ENCODE results near the gene RACGAP1.
"Not testable (repeated sequence)": the region's sequence is repeated elsewhere in the genome, so short reads cannot be mapped to it uniquely, and the experiment has no call there.

RACGAP1 gene

DNA sequence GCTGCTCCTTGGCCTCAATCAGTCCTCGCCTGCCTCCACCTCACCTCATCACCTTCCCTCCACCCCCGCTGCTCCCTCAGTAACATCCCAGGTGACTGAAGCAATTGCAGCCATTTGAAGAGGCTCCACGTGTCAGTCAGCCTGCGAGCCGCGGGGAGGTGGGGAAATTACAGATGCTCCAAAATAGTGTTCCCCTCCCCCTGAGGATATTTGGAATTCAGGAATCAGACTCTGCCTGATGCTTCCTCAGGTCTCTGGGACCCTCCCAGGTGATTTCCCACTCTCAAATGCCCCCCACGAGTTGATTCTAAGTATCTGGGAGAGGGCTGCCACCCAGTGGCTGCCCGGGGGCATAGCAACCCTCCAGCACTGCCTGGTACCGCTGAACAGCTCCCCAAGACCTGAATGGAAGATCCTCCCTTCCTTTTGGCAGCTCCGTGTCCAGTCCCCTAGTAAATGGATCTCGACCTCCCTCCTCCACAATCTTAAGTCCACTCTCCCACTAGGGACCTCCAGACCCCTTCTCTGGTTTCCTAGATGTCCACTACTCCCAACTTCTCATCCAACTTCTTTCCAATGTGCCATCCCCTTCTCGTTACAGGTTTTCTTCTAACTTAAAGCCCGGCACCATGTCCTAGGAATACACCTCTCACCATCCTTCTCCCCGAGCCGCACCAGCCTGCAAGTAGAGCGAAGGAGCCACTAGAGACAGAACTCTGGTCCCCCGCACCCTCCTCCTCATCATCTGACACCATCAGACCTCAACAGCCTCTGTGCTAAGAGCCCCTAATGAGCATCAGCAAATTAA is 30.7 kb upstream of the RACGAP1 start:
- peak; percentile 30 for DNase-seq

DNA sequence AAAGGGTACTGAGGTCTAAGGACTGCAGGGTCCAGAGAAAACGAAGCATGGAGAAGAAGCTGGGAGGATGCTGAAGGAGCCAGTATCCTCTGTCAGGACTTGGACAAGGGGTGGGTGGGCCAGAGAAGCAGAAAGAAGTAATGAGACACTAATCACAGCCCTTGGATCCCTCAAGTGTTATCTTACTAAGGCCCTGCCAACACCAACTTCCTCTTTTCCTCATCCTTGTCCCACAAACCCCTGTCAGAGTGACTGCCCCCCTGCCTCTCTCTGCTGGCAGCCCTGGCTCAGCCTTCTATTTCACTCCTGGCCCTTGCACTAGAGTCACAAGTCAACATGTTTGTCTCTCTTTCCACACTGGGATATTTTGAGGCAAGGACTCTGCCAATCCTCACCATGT is 28.3 kb upstream of the RACGAP1 start:
- no peak for DNase-seq

DNA sequence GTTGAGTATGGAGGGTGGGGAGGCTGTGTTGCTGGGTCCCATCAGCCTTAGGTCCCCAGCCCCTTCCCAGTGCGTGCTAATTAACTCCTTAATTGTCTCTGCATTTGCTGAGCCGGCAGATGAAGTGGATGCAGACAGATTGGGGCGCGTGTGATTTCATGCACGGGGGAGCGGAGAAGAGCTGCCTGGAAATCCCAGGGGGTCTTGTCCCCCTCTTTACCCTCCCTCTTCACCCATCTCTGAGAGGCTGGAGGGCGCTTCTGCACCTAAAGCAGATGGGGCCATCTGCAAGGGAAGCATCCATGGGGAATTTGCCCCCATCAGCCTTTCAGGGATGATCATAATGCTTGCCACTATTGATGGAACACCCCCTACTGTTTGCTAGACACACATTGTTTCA is 27.7 kb upstream of the RACGAP1 start:
- DNase-seq: peak; percentile 60

DNA sequence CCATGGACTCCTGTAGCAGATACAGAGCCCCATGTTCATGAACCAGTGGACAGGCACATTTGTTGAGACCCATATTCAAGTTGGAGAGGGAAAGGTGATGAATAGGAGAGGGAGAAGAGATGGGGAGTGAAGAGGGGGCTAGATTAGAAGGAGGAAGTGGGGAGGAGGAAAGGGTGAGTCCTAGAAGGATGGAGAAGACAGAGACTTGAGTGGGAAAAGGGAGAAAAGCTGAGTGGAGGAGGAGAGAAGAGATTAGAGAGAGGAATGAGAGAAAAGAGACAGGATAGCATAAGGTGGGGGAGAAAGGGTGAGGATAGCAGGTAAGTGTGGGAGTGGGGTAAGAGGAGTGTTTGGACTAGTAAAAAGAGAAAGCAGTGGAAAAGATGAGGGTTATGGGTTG is 27.2 kb upstream of the RACGAP1 start:
- DNase-seq: no peak

DNA sequence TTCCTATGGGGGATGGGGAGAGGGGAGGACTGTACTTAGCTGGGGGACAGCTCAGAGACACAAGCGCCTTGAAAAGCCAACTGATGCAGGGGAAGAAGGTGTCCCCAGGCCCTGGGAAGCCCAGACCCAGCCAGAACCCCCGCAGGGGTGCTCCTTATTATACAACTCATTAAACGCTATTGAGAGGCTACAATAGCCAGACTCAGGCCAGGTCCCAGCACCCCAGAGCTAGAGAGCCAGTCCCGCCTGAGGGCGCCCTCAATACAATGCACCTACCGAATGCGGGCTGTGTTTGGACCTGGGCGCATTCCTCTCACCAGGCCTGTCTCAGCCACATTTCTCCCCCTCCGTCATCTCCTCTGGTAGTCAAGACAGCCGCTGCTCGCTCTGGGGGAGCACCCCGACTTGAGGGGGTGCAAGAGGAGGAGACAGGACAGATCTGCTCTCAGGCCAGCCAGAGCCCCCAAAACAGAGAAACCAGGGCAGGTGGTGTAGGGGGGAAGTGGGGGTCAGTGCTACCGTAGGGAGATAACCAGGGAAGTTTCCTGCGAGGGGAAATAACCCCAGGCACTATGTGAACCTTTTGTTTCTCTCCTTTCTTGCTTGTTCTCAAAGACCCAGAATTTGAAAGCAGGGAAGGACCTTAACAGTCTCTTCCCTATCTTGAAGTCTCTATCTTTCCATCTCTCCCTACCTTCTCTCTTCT is 26.0 kb upstream of the RACGAP1 start:
- DNase-seq: no peak

DNA sequence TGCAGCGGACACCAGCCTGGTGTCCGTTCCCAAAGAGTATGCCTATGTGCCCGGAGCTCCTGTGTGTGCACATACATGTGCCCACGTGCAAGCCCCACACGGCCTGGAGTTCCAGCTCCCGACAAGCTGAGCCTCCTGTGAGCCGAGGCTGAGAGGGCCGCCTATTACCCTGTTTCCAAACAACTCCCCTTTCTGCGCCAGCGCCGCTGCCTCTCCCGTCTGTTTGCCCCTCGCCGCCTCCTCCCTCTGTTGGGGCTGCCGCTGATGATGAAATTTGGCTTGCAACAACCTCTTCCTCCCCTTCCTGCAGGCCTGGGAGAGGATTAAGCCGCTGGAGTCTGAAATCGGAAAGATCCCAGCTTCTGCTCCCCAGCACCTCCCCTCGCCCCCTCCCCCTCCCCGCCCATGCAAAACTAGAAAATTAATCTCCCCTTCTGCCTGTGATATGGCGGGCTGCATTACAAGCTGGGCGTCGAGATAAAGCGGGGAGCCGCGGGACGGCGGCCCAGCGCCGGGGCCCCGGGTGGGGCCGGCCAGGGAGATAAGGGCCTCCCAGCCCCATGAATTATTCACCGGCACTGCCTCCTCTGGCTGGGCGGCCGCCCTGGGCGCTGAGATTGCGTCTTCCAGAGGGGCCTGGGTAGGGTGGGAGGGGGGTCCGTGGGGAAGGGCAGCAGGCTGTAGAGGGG is 25.3 kb upstream of the RACGAP1 start:
- peak; percentile 69 for DNase-seq

DNA sequence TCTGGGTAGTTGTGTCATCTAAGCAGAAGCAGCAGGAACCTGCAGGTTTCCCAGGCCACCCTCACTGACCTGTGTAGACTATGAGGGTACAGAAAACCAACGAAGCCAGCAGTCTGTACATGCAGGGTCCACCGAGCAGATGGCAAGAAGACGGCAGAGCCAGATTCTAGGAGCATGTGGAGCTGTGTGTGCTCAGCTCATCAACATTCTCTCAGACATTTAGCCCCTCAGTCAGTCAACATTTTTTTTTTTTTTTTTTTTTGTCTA is 24.8 kb upstream of the RACGAP1 start:
- DNase-seq: no peak

DNA sequence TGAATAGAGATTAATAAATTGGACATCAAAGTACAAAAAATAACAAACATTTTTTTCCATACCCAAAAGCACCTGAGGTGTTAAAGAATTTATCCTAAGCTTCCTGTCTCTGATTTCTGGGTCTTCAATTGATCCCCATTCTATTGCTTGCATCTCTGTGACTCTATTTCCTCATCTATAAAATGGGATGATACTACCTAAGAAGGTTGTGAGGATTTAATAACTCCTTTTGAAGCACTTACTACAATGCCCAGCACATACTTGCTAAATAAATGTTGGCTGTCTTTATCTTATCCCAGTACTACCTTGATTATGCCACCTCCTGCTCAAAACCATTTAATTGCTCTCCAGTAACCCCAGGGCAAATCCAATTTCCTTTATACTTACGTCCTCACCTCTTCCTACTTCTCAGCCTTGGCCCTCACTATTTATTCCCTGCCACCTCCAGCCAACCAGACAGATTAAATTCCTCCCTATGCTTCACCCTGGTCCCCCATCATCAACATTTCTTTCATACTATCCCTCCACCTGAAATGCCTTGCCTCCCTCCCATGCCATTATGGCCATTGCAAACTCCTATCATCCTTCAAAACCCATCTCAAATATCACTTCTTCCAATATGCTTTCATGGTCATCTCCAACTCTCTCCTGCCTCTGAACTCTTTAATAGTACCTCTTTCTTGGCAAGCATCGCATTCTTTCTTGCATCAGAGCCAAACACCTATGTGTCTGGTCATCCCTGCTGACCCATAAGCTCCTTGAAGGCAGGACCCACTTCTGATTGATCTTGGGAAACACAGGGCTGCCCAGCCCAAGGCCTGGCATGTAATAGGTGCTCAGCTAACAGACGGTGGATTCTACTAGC is 24.2 kb upstream of the RACGAP1 start:
- no peak for DNase-seq

DNA sequence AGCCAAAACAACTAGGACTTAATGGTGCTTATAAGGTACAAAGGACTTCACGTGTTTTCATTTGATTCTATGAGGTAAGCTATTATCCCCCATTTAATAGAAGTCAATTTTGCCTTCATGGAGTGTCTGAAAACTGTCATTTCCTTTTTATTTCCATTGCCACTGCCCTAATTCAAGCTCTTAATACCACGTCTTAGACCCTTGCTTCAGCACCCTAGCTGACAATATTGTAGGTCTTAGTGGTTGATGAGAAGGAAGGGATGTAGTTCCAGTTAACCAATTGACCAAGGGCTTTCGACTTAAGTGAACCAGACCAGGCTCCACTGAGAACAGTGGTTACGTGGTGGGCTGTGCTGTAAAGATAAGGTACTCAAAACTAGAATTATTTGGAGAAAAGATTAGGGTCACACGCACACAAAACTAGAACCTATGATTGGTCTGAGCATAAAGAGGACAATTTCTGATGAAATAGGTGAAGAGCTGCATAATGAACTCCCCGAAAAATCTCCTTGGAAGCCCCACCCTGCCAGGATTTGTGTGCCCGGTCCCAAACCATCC is 22.5 kb upstream of the RACGAP1 start:
- no peak for DNase-seq

DNA sequence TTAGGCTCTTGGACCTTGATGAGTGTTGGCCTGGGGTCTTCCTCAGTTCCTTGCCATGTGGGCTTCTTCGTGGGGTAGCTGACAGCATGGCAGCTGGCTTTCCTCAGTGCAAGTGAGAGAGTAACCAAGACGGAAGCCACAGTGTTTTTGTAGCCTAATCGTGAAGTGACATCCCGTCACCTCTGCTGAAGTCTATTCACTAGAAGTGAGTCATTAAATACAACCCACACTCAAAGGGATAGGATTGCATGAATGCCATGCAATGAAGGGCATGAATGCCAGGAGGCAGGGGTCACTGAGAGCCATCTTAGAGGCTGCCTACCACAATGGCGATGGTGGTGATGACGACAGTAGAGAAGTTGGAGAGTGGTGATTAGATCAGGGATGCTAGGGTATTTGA is 18.6 kb upstream of the RACGAP1 start:
- no peak for DNase-seq

DNA sequence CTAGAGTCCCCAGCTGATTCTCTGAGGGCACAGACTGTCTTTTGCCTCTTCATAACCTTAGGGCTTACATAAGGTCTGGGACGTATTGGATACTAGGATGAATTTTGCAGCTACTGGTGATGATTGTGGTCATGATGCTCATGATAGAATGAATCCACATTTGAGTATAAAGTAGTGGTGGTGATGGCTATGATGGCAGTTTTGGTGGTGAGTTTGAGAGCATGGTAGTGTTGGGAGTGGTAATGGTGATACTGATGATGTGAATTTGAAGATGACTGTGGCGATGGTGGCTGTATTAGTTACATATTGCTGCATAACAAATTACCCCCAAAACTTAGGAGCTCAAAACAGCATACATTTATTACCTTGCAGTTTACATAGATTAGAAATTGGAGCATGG is 18.0 kb upstream of the RACGAP1 start:
- DNase-seq: no peak

DNA sequence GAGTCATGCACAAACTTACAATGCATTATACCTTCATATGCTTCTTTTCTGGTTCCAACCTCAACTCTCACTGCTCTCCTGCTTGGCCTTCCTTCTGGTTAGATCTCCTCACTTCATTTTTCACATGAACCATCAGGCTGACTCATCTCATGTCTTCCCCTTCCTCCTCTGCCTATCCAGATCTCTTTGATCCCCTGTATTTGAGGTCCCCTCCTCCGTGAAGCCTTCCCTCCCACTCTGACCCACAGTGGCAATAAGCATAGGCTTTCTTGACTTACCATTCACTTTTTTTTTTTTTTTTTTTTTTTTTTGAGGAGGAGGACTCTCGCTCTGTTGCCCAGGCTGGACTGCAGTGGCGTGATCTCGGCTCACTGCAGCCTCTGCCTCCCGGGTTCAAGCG is 17.4 kb upstream of the RACGAP1 start:
- DNase-seq: no peak

DNA sequence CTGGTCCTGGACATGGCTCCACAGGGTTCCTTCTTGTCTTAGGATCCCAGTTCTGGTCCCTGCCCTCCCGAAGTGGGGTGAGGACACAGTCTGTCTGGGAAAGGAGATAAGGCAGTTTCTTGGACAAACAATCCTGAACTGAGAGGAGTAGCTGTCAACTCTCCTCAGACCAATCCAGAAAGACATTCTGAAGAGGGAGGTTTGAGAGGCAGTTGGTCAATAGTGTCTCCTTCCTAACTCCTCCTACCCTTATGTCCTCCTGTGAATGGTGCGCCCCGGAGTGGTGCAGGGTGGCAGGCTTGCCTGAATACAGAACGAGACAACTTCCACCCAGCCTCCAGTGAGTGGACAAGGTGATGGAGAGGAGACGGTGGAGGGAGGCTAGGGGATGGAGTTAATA is 16.7 kb upstream of the RACGAP1 start:
- DNase-seq: no peak

DNA sequence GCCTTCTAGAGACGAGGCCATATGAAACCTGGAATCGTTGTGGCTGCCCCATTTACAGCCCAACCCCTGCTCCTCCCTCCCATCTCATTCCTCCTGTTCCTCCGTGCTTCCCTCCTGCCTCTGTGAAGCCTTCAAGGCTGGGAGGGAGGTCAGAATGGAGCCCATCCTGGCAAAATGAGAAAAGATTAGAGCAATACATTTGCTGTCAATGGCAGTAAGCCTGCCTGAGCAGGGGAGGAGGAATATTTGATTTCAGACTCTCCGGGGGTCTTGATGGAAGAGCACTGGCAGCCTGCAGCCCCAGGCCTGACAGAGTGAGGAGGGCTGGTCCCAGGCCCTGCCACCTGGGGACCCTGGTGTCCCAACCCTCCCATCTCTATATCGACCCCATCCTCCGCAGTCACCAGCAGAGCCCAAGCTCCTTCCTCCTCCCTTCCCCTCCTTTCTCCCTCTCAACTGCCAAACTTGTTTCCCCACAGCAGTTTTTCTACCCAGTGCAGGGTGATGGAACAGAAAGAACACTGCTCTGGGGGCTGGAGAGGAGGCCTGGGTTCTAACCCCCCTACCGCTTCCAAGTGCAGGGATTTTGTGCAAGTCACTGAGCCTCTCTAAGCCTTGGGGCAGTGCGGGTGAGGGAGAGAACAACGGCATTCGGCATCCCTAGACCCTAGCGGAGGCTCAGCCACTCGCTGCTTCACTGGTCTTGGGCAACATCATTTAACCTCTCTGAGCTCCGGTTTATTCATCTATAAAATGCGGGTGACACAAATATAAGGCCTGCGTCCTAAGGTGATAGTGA is 16.0 kb upstream of the RACGAP1 start:
- no peak for DNase-seq

DNA sequence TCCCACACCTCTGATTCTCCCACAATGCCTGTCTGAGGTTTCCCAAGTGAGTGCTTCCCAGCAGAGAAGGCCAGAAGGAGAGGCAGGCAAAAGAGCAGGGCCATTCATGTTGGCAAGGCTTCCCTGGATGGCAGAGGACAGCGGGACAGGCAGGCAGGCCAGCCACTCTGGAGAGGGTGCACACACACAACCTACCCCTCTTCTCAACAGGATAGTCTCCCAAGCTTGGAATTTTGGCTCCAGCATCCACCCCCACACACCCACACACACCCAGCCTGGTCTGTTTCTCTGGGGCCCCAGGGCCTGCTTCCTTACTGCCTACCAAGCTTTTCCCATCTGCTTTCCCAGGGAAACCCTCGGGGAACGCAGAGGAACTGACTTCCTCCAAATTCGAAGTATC is 15.4 kb upstream of the RACGAP1 start:
- DNase-seq: no peak

DNA sequence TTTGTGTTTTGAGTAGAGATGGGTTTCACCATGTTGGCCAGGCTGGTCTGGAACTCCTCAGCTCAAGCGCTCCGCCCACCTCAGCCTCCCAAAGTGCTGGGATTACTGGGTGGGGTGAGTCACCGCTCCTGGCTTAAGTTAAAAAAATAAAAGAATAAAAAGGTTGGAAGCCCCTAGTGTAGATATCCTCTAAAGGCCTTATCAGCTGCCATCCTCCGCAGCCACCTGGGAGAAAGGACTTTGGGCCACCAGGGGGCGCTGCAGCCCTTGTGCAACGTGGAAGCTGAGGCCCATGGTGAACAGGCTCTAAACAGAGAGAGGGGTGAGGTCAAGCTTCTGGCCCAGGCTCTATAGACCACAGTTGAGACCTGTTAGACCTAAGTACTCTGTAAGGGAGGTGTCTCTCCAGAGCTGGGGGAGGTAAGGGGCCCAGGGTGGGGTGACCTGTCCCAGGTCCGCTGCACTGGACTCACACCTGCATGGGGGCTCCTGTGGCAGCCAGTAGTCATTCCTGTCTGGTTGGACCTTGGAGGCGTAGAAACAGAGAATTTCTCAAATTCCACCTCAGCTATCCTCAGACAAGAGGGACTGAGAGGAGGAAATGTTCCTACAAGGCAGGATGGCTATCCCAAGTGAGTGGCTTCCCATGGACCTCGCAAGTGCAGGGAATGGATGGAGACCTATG is 14.0 kb upstream of the RACGAP1 start:
- peak; percentile 67 for DNase-seq

DNA sequence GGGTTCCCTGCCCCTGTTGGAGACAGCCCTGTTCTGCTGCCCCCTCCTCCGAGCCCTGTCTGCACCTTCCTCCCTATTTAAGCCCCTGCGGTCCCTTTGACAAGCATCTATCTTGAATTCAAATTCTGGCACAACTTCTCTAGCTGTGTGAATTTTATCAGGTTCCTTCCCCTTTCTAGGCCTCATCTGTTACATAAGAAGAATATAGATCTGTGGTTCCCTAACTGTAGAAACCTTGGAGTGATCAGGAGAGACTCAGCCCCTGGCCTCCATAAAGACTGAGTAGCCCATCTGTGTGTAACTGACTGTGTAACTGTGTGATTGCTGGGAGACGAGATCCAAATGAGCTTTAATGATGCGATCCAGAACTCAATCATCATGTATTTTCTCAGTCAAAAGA is 13.0 kb upstream of the RACGAP1 start:
- no peak for DNase-seq

DNA sequence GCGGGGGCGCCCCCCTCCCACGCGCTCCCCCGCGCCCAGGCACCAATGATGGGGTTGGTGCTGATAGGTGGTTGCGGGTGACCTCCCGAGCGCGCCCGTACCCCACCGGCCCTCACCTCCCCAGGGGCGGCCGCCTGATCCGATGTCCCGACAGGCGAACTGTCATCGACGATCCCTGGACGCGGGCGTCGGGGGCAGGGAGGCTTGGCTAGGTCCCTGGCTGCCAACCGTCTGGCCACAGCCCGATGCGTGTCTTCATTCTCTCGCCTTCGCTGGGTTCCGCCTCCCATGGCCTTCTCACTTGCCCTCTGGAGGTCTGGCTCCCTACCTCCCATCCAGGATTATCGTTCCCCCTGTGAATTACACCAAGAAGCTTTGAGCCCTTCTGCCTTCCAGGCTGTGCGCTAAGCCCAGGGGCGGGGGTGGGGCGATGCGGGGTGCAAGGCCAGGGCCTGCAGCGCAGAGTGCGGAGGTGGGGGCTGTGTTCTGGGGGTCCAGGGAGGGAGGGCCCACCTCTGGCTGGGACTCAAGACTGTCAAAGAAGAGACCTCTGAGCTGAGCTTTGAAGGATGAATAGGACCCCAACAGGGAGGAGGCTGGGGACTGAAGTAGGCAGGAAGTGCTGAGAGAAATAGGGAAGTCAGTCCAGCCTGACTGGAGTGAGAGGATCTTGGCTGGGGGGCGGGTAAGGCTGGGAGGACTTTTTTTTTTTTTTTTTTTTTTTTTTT is 7.7 kb upstream of the RACGAP1 start:
- no peak for DNase-seq

DNA sequence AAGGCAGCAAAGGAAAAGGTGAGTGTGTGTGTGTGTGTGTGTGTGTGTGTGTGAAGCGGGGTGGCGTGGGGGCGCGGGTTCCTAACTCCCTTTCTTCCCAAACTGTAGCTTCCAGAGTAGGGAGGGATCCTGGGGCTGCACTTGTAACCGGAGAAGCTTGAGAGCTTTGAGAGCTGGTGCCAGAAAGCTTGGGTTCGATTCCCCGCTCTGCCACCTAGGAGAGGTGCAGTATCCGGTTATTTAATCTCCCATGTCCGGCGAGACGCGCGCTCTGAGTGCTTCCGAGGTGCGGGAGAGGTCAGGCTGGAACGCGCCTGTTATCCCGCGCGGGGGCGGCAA is 7.2 kb upstream of the RACGAP1 start:
- no peak for DNase-seq

DNA sequence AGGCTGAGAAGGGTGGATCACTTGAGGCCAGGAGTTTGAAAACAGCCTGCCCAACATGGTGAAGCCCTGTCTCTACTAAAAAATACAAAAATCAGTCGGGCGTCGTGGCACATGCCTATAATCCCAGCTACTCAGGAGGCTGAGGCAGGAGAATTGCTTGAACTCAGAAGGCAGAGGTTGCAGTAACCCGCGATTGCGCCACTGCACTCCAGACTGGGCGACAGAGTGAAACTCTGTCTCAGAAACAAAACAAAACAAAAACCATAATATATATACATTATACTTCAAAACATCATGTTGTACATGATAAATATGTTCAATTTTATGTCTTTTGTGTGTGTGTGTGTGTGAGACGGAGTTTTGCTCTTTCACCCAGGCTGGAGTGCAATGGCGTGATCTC is 5.2 kb upstream of the RACGAP1 start:
- DNase-seq: not testable (repeated sequence)

DNA sequence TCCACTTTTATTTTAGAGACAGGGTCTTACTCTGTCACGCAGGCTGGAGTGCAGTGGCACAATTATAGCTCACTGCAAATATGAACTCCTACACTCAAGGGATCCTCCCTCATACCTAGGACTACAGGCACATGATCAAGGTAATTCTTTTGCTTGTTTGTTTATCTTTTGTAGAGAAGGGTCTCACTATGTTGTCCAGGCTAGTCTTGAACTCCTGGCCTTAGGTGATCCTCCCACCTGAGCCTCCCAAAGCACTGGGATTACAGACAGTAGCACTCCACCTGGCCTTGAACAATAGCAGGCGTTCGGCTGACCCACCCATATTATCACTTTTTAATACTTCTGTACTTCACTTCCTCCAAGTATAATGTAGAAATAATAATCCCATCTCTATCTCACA is 1.4 kb upstream of the RACGAP1 start:
- no peak for DNase-seq

Data from NCI-H1694 treated with DMSO at 0.1 percent for 48 hours (cell line).